B cell (primary cell): Measurements from ENCODE around the gene HACD2. TPM values are rescaled to one million over a fixed set of nuclear protein-coding genes. Genes with fewer than 3 reads are reported as not detected.
"Not testable (repeated sequence)": the region's sequence is repeated elsewhere in the genome, so short reads cannot be mapped to it uniquely, and the experiment has no call there.

Experiments used
- ATAC-seq: fragments of 200-7000 bp; cut with Tn5 transposase; one replicate; pipeline ENCODE4 v1.10.0; 2021; ENCODE audit warnings: low read depth, mild to moderate bottlenecking, moderate number of reproducible peaks, moderate library complexity
- CTCF ChIA-PET: fragments of 350-600 bp; sonication (Branson Sonifier 250); formaldehyde crosslinking; loops from one replicate; lab custom pipeline; 2021; ENCODE audit warnings: antibody characterized with exemption, inconsistent platforms; lab: Charles Lee
- POLR2A ChIA-PET: fragments of 350-600 bp; sonication (Branson Sonifier 250); formaldehyde crosslinking; loops from one replicate; lab custom pipeline; 2021; ENCODE audit warnings: antibody characterized with exemption; lab: Charles Lee
- DNase-seq: peaks from one replicate; pipeline ENCODE4 v3.0.0; 2013
- H2AFZ ChIP-seq: 2 replicates; pipeline ENCODE4 v1.6.1; 2012; ENCODE audit warnings: mild to moderate bottlenecking, low read depth, low read length; ENCODE audit not compliant: insufficient read depth, poor library complexity, severe bottlenecking
- H3K27ac ChIP-seq, 2 donors: 1 replicate in 1 of 2; 2 replicates in 1 of 2; pipeline ENCODE4 v1.5.1; 2012 to 2013; ENCODE audit warnings: low read length in 2 of 2, mild to moderate bottlenecking in 2 of 2, moderate library complexity in 1 of 2
- H3K27me3 ChIP-seq, 4 experiments: fragments of 200-600 bp in 1 of 4; sonication (generic) in 1 of 4; replicated peaks in 1 of 4; 1 replicate in 2 of 4; 2 replicates in 2 of 4; pipeline versions ENCODE4 v1.6.1 to v1.7.0; 2013 to 2016; ENCODE audit warnings: low read length in 3 of 4, mild to moderate bottlenecking in 2 of 4, mixed read lengths in 1 of 4, moderate library complexity in 1 of 4; ENCODE audit not compliant: insufficient read depth in 4 of 4, control insufficient read depth in 3 of 4; ENCODE audit errors: control extremely low read depth in 1 of 4
- H3K36me3 ChIP-seq, 2 experiments: replicated peaks in 1 of 2; 1 replicate in 1 of 2; 2 replicates in 1 of 2; pipeline versions ENCODE4 v1.6.1 to v1.7.1; 2013; ENCODE audit warnings: low read length in 1 of 2; ENCODE audit not compliant: insufficient read depth in 2 of 2, control insufficient read depth in 1 of 2; ENCODE audit errors: control extremely low read depth in 1 of 2, extremely low read depth in 1 of 2
- H3K4me1 ChIP-seq, 2 donors: fragments of 200-600 bp in 1 of 2; sonication (generic) in 1 of 2; 1 replicate in 1 of 2; 2 replicates in 1 of 2; pipeline versions ENCODE4 v1.5.1 to v1.6.1; 2013 to 2017; ENCODE audit warnings: low read length in 2 of 2; ENCODE audit not compliant: control insufficient read depth in 2 of 2, insufficient read depth in 2 of 2
- H3K4me2 ChIP-seq: replicated peaks from 2 replicates; pipeline ENCODE3; 2012; ENCODE audit warnings: mild to moderate bottlenecking, low read depth, low read length; ENCODE audit not compliant: poor library complexity, severe bottlenecking
- H3K4me3 ChIP-seq, 5 experiments: fragments of 200-600 bp in 1 of 5; sonication (generic) in 1 of 5; 1 replicate in 3 of 5; 2 replicates in 2 of 5; pipeline versions ENCODE4 v1.5.1 to v1.7.0; 2011 to 2016; ENCODE audit warnings: low read length in 4 of 5, mild to moderate bottlenecking in 4 of 5, low read depth in 2 of 5, control low read depth in 1 of 5, moderate library complexity in 1 of 5; ENCODE audit not compliant: insufficient read depth in 1 of 5; ENCODE audit errors: control extremely low read depth in 1 of 5, extremely low read depth in 1 of 5
- H3K79me2 ChIP-seq: fragments of 200-600 bp; sonication (generic); one replicate; pipeline ENCODE4 v1.6.0; 2016; ENCODE audit warnings: low read length; ENCODE audit not compliant: control insufficient read depth, insufficient read depth
- H3K9ac ChIP-seq: fragments of 200-600 bp; sonication (generic); 2 replicates; pipeline ENCODE4 v1.6.1; 2017; ENCODE audit warnings: mild to moderate bottlenecking, low read length, moderate library complexity
- H3K9me3 ChIP-seq, 3 donors: one replicate each; pipeline versions ENCODE4 v1.6.1 to v1.7.1; 2013; ENCODE audit warnings: low read length in 2 of 3; ENCODE audit not compliant: control insufficient read depth in 2 of 3, insufficient read depth in 1 of 3; ENCODE audit errors: control extremely low read depth in 1 of 3
- H4K20me1 ChIP-seq: 2 replicates; pipeline ENCODE4 v1.6.0; 2012; ENCODE audit warnings: mild to moderate bottlenecking, low read length; ENCODE audit not compliant: insufficient read depth, control insufficient read depth, poor library complexity, severe bottlenecking
- H3K27ac Mint-ChIP-seq: one replicate; pipeline ENCODE4 v1.8.0; 2021; ENCODE audit warnings: mixed read lengths
- H3K27me3 Mint-ChIP-seq: one replicate; pipeline ENCODE4 v1.8.0; 2021; ENCODE audit warnings: mixed read lengths
- H3K4me1 Mint-ChIP-seq: one replicate; pipeline ENCODE4 v1.8.0; 2021; ENCODE audit warnings: mixed read lengths
- H3K4me3 Mint-ChIP-seq: one replicate; pipeline ENCODE4 v1.8.0; 2021; ENCODE audit warnings: mixed read lengths
- H3K9me3 Mint-ChIP-seq: one replicate; pipeline ENCODE4 v1.8.0; 2022; ENCODE audit warnings: mixed read lengths; ENCODE audit not compliant: insufficient read depth
- EZH2 ChIP-seq: IDR thresholded peaks from 2 replicates; pipeline ENCODE4 v1.6.1; 2012; ENCODE audit warnings: borderline replicate concordance, low read depth, mild to moderate bottlenecking, moderate library complexity, low read length; ENCODE audit not compliant: insufficient read depth, poor library complexity, severe bottlenecking
- WGBS: methylation state at CpG from one replicate; pipeline ENCODE4 v1.1.5; 2013; ENCODE audit warnings: missing lambda C conversion rate; ENCODE audit not compliant: insufficient coverage; 5-methylcytosine and 5-hydroxymethylcytosine counted together
- intact Hi-C: fragments of 100-400 bp; cut with micrococcal nuclease; formaldehyde crosslinking; loops from one replicate; pipeline ENCODE4 v1.10.0; 2022
- polyA plus RNA-seq: library from polyadenylated mRNA; depleted of rRNA; stranded (reverse); fragments of >200 nt; gene quantifications from 2 replicates; pipeline ENCODE4 v1.2.3, GENCODE V29; 2012
- total RNA-seq, 2 donors: library from RNA; stranded (reverse); fragments of 120-200 nt in 1 of 2; gene quantifications; 1 replicate in 1 of 2; 2 replicates in 1 of 2; pipeline versions ENCODE4 v1.2.3 to v1.2.4, GENCODE V29; 2013 to 2022
- TF ChIP-seq, protein P1 (sequence below): fragments of 200-600 bp; IDR thresholded peaks from one replicate; pipeline ENCODE4 v1.8.0; 2022; ENCODE audit warnings: antibody characterized with exemption, mild to moderate bottlenecking

HACD2 gene
- total and polyA plus RNA-seq, 2 donors (not counting 1 experiment from before 2014, with no cell fraction given) = 14.5 to 30.7 TPM

DNA sequence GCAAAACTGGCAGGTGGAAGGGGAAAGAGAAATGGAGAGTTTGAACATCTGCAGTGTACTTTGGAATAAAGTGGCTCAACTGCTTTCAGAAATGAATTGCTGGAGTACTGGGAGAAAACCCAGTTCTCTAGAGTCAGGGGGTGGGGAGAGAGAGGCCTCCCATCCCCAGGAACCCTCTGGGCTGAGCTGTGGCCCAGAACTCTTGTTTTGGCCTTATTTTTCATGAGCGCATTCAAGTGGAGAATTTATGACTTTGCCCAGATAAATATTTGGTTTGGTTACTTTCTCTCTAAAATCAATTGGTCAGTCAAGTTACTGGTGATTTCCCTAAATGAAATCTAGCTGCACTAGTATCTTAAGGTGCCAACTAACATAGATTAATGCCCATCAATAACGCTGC is 28.7 kb upstream of the HACD2 start:
- intact Hi-C loops = no loop called here
- Histone ChIP-seq H3K27ac (no peak overlapping the region), H4K20me1 (no peaks in the 10 kb centered on the region), H3K4me3 (no peak overlapping the region), H2AFZ (no peak overlapping the region), H3K36me3 (peaks cover 0 to 6% of the 10 kb centered on the region in 2 experiments), H3K4me1 (peaks cover 15 to 18% of the 10 kb centered on the region in 2 donors), H3K79me2 (no peaks in the 10 kb centered on the region), H3K9ac (no peak overlapping the region), H3K27me3 (no peaks in the 10 kb centered on the region), H3K4me2 (no peak overlapping the region), H3K9me3 (no peaks in the 10 kb centered on the region)
- WGBS = 100% methylated on average over 1 of the region's 2 CpGs
- H3K27ac Mint-ChIP-seq = no peak overlapping the region
- no peaks in the 10 kb centered on the region for H3K9me3 Mint-ChIP-seq
- TF ChIP-seq, protein P1, sequence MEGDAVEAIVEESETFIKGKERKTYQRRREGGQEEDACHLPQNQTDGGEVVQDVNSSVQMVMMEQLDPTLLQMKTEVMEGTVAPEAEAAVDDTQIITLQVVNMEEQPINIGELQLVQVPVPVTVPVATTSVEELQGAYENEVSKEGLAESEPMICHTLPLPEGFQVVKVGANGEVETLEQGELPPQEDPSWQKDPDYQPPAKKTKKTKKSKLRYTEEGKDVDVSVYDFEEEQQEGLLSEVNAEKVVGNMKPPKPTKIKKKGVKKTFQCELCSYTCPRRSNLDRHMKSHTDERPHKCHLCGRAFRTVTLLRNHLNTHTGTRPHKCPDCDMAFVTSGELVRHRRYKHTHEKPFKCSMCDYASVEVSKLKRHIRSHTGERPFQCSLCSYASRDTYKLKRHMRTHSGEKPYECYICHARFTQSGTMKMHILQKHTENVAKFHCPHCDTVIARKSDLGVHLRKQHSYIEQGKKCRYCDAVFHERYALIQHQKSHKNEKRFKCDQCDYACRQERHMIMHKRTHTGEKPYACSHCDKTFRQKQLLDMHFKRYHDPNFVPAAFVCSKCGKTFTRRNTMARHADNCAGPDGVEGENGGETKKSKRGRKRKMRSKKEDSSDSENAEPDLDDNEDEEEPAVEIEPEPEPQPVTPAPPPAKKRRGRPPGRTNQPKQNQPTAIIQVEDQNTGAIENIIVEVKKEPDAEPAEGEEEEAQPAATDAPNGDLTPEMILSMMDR = no peak
- TF ChIP-seq EZH2 = no peak
- ATAC-seq (no peak), DNase-seq (no peak)
- ChIA-PET CTCF (no interaction called here), POLR2A (no interaction called here)
- peaks cover 17% of the 10 kb centered on the region for H3K4me1 Mint-ChIP-seq
- no peak overlapping the region for H3K4me3 Mint-ChIP-seq
- H3K27me3 Mint-ChIP-seq = no peaks in the 10 kb centered on the region

DNA sequence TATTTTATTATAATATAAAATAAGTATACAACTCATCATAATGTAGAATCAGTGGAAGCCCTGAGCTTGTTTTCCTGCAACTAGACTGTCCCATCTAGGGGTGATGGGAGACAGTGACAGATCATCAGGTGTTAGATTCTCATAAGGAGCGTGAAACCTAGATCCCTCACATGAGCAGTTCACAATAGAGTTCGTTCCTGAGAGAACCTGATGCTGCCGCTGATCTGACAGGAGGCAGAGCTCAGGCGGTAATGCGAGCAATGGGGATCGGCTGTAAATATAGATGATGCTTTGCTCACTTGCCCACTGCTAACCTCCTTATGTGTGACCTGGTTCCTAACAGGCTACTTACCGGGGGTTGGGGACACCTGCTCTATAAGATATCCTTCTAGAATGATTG is 26.8 kb upstream of the HACD2 start:
- intact Hi-C loops, H3K9ac ChIP-seq, H3K27me3 ChIP-seq, H2AFZ ChIP-seq, H3K27ac ChIP-seq, DNase-seq, POLR2A ChIA-PET, H3K27ac Mint-ChIP-seq, H3K9me3 Mint-ChIP-seq, H3K4me2 ChIP-seq, ATAC-seq, H3K4me3 Mint-ChIP-seq, CTCF ChIA-PET, H3K4me3 ChIP-seq, H3K9me3 ChIP-seq, H3K79me2 ChIP-seq, H3K27me3 Mint-ChIP-seq, H3K36me3 ChIP-seq, H4K20me1 ChIP-seq: not testable (repeated sequence)
- H3K4me1 Mint-ChIP-seq = peaks cover 12% of the 10 kb centered on the region
- peaks cover 7 to 12% of the 10 kb centered on the region in 2 donors for H3K4me1 ChIP-seq
- 96% methylated on average over 3 of the region's 7 CpGs for WGBS
